GM12891 (cell line): ENCODE measurements around the gene DOK5.

Experiments used
- POLR2A ChIP-seq: IDR thresholded peaks from 2 replicates; pipeline ENCODE4 v1.6.1; 2011; ENCODE audit warnings: low read depth, low read length, control low read depth
- POLR2AphosphoS5 ChIP-seq: IDR thresholded peaks from 2 replicates; pipeline ENCODE4 v1.6.1; 2011; ENCODE audit warnings: low read depth, low read length, control low read depth
- TAF1 ChIP-seq: IDR thresholded peaks from 2 replicates; pipeline ENCODE4 v1.6.1; 2011; ENCODE audit warnings: low read depth, low read length, control low read depth

GRCh38 chr20:54475334-54476168 is at the start of gene DOK5:
- TF ChIP-seq POLR2A, result no peak
- no peak for TF ChIP-seq POLR2AphosphoS5
- TF ChIP-seq TAF1, result no peak
